ENCODE data around the gene NXPH1. TPM values are rescaled to one million over a fixed set of nuclear protein-coding genes. Genes with fewer than 3 reads are reported as not detected.
A peak's percentile ranks its signal among the peaks of the same experiment; 100 is the strongest.

NXPH1 gene
- total RNA-seq, 1 experiment from 2014 or later, result 1.2 TPM

DNA sequence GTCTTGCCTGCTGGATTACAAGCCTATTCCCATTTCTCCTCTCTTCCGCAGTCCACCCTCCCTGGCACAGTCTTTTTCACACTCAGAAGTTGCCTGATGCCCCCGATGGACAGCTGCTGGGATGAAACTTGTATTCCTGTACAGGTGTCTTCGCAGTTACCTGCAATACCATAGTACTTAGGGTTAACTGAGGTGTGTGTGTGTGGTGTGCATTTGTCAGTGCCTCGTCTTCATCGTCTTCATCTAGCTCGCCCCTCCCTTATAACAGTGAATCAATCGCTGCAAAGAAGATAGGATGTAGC, 11.0 kb downstream of the NXPH1 start:
- Mint-ChIP-seq H3K9me3 (ENCODE audit: unreplicated experiment) (no peaks in the 10 kb centered on the region), H3K27ac (ENCODE audit: unreplicated experiment) (no peak overlapping the region), H3K4me3 (ENCODE audit: unreplicated experiment) (no peak overlapping the region), H3K4me1 (ENCODE audit: low read depth, unreplicated experiment) (no peaks in the 10 kb centered on the region), H3K27me3 (ENCODE audit: insufficient read depth, unreplicated experiment) (no peaks in the 10 kb centered on the region), H3K36me3 (ENCODE audit: insufficient read depth, unreplicated experiment) (peaks cover 7% of the 10 kb centered on the region)
- intact Hi-C loops (cut with micrococcal nuclease; ENCODE audit: unreplicated experiment), result no loop called here
- CTCF ChIA-PET, result no interaction called here
- no peak overlapping the region for H3K4me3 ChIP-seq (ENCODE audit: low read depth, low read length)
- POLR2A ChIA-PET, result no interaction called here
- TF ChIP-seq, protein P1, sequence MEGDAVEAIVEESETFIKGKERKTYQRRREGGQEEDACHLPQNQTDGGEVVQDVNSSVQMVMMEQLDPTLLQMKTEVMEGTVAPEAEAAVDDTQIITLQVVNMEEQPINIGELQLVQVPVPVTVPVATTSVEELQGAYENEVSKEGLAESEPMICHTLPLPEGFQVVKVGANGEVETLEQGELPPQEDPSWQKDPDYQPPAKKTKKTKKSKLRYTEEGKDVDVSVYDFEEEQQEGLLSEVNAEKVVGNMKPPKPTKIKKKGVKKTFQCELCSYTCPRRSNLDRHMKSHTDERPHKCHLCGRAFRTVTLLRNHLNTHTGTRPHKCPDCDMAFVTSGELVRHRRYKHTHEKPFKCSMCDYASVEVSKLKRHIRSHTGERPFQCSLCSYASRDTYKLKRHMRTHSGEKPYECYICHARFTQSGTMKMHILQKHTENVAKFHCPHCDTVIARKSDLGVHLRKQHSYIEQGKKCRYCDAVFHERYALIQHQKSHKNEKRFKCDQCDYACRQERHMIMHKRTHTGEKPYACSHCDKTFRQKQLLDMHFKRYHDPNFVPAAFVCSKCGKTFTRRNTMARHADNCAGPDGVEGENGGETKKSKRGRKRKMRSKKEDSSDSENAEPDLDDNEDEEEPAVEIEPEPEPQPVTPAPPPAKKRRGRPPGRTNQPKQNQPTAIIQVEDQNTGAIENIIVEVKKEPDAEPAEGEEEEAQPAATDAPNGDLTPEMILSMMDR (IDR thresholded peaks at IDR 0.05; ENCODE audit: insufficient read depth in 1 of 2, low read depth in 1 of 2, low read length in 1 of 2, severe bottlenecking in 1 of 2, unreplicated experiment in 1 of 2), result peak; percentile 29
- no peaks in the 10 kb centered on the region for H3K36me3 ChIP-seq (ENCODE audit: control insufficient read depth, insufficient read depth, low read length)
- H3K9me3 ChIP-seq, result no peaks in the 10 kb centered on the region; the same call in 1 of the 2 replicates
- H3K27me3 ChIP-seq (replicated peaks; ENCODE audit: control insufficient read depth, insufficient read depth, low read length), result no peaks in the 10 kb centered on the region
- BruUV-seq (replicated peaks), result no TSS peak
- no peaks in the 10 kb centered on the region for H3K4me1 ChIP-seq
- peak in 1 of 2 experiments; percentile 34 for DNase-seq

DNA sequence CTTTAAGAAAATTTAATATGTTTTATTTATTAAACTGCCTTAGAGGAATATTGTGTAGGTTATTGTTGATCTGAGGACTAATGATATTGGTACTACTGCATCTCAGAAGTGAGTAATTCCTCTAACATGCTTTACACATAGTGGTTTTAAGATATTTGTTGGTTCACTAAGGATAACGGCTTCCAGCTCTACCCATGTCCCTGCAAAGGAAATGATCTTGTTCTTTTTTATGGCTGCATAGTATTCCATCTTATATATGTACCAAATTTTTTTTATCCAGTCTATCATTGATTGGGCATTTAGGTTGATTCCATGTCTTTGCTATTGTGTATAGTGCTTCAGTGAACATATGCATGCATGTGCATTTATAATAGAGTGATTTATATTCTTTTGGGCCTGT, 20.1 kb downstream of the NXPH1 start:
- ChIA-PET POLR2A (no interaction called here), CTCF (no interaction called here)
- H3K4me3 ChIP-seq (ENCODE audit: low read depth, low read length), result no peak overlapping the region
- H3K4me1 ChIP-seq, result no peaks in the 10 kb centered on the region
- no peaks in the 10 kb centered on the region for H3K36me3 Mint-ChIP-seq (ENCODE audit: insufficient read depth, unreplicated experiment)
- 0 out of 2 replicates have a peak, but pooled peaks cover 3% of the 10 kb centered on the region for H3K9me3 ChIP-seq
- H3K36me3 ChIP-seq (ENCODE audit: control insufficient read depth, insufficient read depth, low read length), result no peaks in the 10 kb centered on the region
- no TSS peak for BruUV-seq (replicated peaks)
- H3K9me3 Mint-ChIP-seq (ENCODE audit: unreplicated experiment), result no peaks in the 10 kb centered on the region
- no peak overlapping the region for H3K27ac Mint-ChIP-seq (ENCODE audit: unreplicated experiment)
- H3K27me3 ChIP-seq (replicated peaks; ENCODE audit: control insufficient read depth, insufficient read depth, low read length), result no peaks in the 10 kb centered on the region
- no peak for DNase-seq
- no peak overlapping the region for H3K4me3 Mint-ChIP-seq (ENCODE audit: unreplicated experiment)
- TF ChIP-seq, protein P1 (IDR thresholded peaks at IDR 0.05; ENCODE audit: insufficient read depth in 1 of 2, low read depth in 1 of 2, low read length in 1 of 2, severe bottlenecking in 1 of 2, unreplicated experiment in 1 of 2), result no peak
- intact Hi-C loops (cut with micrococcal nuclease; ENCODE audit: unreplicated experiment), result no loop called here
- H3K4me1 Mint-ChIP-seq (ENCODE audit: low read depth, unreplicated experiment), result no peaks in the 10 kb centered on the region
- H3K27me3 Mint-ChIP-seq (ENCODE audit: insufficient read depth, unreplicated experiment), result no peaks in the 10 kb centered on the region

DNA sequence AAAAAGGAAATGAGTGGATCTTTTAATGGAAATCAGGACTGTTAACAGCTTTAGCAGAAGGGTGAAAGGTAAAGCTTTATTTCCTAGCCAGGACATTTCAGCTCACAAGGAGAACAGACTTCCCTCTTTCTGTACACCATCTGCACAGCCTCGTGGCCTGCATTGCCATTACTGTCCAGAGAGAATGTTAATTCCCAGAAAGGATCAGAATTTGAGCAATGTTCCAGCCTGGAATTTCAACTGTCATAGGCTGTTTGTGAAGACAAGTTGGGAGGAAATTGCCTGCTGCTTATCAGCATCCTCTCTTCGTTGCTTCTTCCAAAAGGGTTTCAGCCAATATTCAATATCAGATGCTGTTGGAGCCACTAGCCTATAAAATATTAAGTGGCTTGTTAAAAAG, 22.0 kb downstream of the NXPH1 start:
- DNase-seq, result no peak
- intact Hi-C loops (cut with micrococcal nuclease; ENCODE audit: unreplicated experiment), result no loop called here
- TF ChIP-seq, protein P1 (IDR thresholded peaks at IDR 0.05; ENCODE audit: insufficient read depth in 1 of 2, low read depth in 1 of 2, low read length in 1 of 2, severe bottlenecking in 1 of 2, unreplicated experiment in 1 of 2), result no peak
- no peaks in the 10 kb centered on the region for H3K4me1 ChIP-seq
- Mint-ChIP-seq H3K4me1 (ENCODE audit: low read depth, unreplicated experiment) (no peaks in the 10 kb centered on the region), H3K9me3 (ENCODE audit: unreplicated experiment) (no peaks in the 10 kb centered on the region), H3K4me3 (ENCODE audit: unreplicated experiment) (no peak overlapping the region), H3K27me3 (ENCODE audit: insufficient read depth, unreplicated experiment) (no peaks in the 10 kb centered on the region), H3K36me3 (ENCODE audit: insufficient read depth, unreplicated experiment) (no peaks in the 10 kb centered on the region), H3K27ac (ENCODE audit: unreplicated experiment) (no peak overlapping the region)
- H3K9me3 ChIP-seq, result 0 out of 2 replicates have a peak, but pooled peaks cover 3% of the 10 kb centered on the region
- H3K4me3 ChIP-seq (ENCODE audit: low read depth, low read length), result no peak overlapping the region
- POLR2A ChIA-PET, result no interaction called here
- H3K36me3 ChIP-seq (ENCODE audit: control insufficient read depth, insufficient read depth, low read length), result no peaks in the 10 kb centered on the region
- H3K27me3 ChIP-seq (replicated peaks; ENCODE audit: control insufficient read depth, insufficient read depth, low read length), result no peaks in the 10 kb centered on the region
- CTCF ChIA-PET, result no interaction called here
- BruUV-seq (replicated peaks), result no TSS peak

All from Caco-2 (cell line).